HG02981 (cell line): ENCODE measurements around the gene RNF39.

Experiments
- ATAC-seq: cut with Tn5 transposase; IDR thresholded peaks from one replicate; pipeline ENCODE4 v1.9.1; 2021; ENCODE audit warnings: mild to moderate bottlenecking, moderate library complexity; ENCODE audit not compliant: unreplicated experiment

Gene RNF39

GRCh38 chr6:30097902-30098768, 22.6 kb upstream of the RNF39 start:
- ATAC-seq: no peak

- ATAC-seq: no peak
These were observed 21.3 kb upstream of the RNF39 start for GRCh38 chr6:30096829-30097228.

- no peak for ATAC-seq
These were observed 18.5 kb upstream of the RNF39 start for GRCh38 chr6:30093951-30094661.

GRCh38 chr6:30092852-30093543, 17.4 kb upstream of the RNF39 start:
- no peak for ATAC-seq

- no peak for ATAC-seq
These were observed 16.2 kb upstream of the RNF39 start for GRCh38 chr6:30091577-30092381.

- ATAC-seq: no peak
These were observed 12.3 kb upstream of the RNF39 start for GRCh38 chr6:30087876-30088275.

- ATAC-seq: no peak
These were observed 1.6 kb upstream of the RNF39 start for GRCh38 chr6:30077218-30077617.

GRCh38 chr6:30075790-30076732, 492 bp upstream of the RNF39 start:
- ATAC-seq: no peak

GRCh38 chr6:30074331-30075093, 1.1 kb downstream of the RNF39 start:
- no peak for ATAC-seq

GRCh38 chr6:30073489-30074235, 1.9 kb downstream of the RNF39 start:
- no peak for ATAC-seq

GRCh38 chr6:30071858-30072257, 3.7 kb downstream of the RNF39 start:
- no peak for ATAC-seq

- ATAC-seq: no peak
These were observed 4.3 kb downstream of the RNF39 start for GRCh38 chr6:30071081-30071818.

GRCh38 chr6:30067460-30068139, 8.0 kb downstream of the RNF39 start:
- ATAC-seq: peak; percentile 2

GRCh38 chr6:30066577-30067459, 8.8 kb downstream of the RNF39 start, which contains the start of gene PPP1R11:
Gene PPP1R11, plus strand, starts transcription at chr6:30067198. Its CDS starts 213 bp downstream, at chr6:30067411.
- ATAC-seq: peak; percentile 94

- ATAC-seq: no peak
These were observed 9.5 kb downstream of the RNF39 start for GRCh38 chr6:30066082-30066481.

GRCh38 chr6:30063315-30063714, 12.3 kb downstream of the RNF39 start:
- ATAC-seq: no peak
